ENCODE data around the gene RNF225.
A peak's percentile ranks its signal among the peaks of the same experiment; 100 is the strongest.

The RNF225 gene

GRCh38 chr19:58406818-58407657, 11.6 kb downstream of the RNF225 start:
- no peak for TF ChIP-seq REST (IDR thresholded peaks at IDR 0.05; ENCODE audit: insufficient read depth in 1 of 2, low read depth in 2 of 2, low read length in 2 of 2)
- no peak for TF ChIP-seq SIN3A (IDR thresholded peaks at IDR 0.05; ENCODE audit: borderline replicate concordance, insufficient read depth, low read length)
- TF ChIP-seq POLR2AphosphoS5 (IDR thresholded peaks at IDR 0.05; ENCODE audit: low read depth, low read length), result no peak
- no peak for TF ChIP-seq FOXP2 (optimal IDR thresholded peaks at IDR 0.05; ENCODE audit: borderline replicate concordance, extremely low read depth, extremely low read length, insufficient read depth)
- no peak for TF ChIP-seq TAF1 (IDR thresholded peaks at IDR 0.05; ENCODE audit: borderline replicate concordance, insufficient read depth, low read length)

- TF ChIP-seq REST (IDR thresholded peaks at IDR 0.05; ENCODE audit: insufficient read depth in 1 of 2, low read depth in 2 of 2, low read length in 2 of 2) (no peak), FOXP2 (optimal IDR thresholded peaks at IDR 0.05; ENCODE audit: borderline replicate concordance, extremely low read depth, extremely low read length, insufficient read depth) (no peak), SIN3A (IDR thresholded peaks at IDR 0.05; ENCODE audit: borderline replicate concordance, insufficient read depth, low read length) (no peak), POLR2AphosphoS5 (IDR thresholded peaks at IDR 0.05; ENCODE audit: low read depth, low read length) (no peak), TAF1 (IDR thresholded peaks at IDR 0.05; ENCODE audit: borderline replicate concordance, insufficient read depth, low read length) (no peak)
Measured at GRCh38 chr19:58407658-58408151, 12.2 kb downstream of the RNF225 start.

DNA sequence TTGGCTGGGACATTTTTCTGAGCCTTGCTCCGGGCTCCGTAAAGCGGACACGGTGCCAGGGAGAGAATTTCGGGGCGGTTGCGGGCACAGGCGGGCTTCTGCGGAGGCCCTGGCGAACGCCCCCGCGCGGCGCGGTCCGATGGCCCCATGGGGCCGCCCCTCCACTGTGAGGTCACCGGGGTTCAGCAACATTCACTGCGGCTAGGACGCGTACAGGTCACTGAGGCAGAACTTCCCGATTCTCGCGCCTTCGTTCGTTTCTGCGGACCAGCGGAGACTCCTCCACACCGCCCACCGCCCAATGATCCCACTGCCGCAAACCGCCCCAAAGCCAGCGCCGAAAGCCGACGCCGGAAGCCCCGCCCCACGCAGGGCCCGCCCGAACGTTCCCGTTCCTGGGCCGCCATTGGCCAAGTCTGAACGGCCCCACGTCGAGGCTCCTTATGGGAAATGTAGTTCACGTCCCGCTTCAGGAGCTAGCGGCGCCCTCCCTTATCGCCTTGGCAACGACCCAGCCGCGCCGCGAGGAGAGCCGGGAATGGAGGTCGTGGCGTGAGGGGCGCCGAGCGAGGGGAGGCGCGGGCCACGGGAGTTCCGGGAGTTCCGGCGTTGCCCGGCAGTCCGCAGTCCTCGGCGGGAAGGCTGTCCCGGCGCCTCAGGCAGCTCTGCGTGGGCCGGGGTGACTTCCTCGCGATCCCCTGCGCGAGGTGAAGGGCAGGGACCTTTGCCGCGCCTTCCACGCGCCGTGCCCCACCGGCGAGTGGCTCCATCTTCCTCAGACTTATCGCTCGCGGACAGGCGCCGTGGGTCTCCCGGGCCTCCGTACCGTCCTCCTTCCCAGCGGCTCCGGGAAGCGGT, 12.9 kb downstream of the RNF225 start, which contains the start of gene ZNF584:
Gene ZNF584, plus strand, starts transcription at position 498 of the 858 bp plus-strand sequence. CDS start 499 bp downstream, outside the sequence.
- TF ChIP-seq POLR2AphosphoS5 (IDR thresholded peaks at IDR 0.05; ENCODE audit: low read depth, low read length) (peak; percentile 97), TAF1 (IDR thresholded peaks at IDR 0.05; ENCODE audit: borderline replicate concordance, insufficient read depth, low read length) (peak; percentile 81; the same call in 1 of the 2 replicates), SIN3A (IDR thresholded peaks at IDR 0.05; ENCODE audit: borderline replicate concordance, insufficient read depth, low read length) (no peak; the same call in 1 of the 2 replicates), REST (IDR thresholded peaks at IDR 0.05; ENCODE audit: insufficient read depth in 1 of 2, low read depth in 2 of 2, low read length in 2 of 2) (no peak; a peak in 1 of 4 replicates), FOXP2 (optimal IDR thresholded peaks at IDR 0.05; ENCODE audit: borderline replicate concordance, extremely low read depth, extremely low read length, insufficient read depth) (peak; percentile 16)

- no peak for TF ChIP-seq FOXP2 (optimal IDR thresholded peaks at IDR 0.05; ENCODE audit: borderline replicate concordance, extremely low read depth, extremely low read length, insufficient read depth)
- no peak for TF ChIP-seq POLR2AphosphoS5 (IDR thresholded peaks at IDR 0.05; ENCODE audit: low read depth, low read length)
- no peak for TF ChIP-seq SIN3A (IDR thresholded peaks at IDR 0.05; ENCODE audit: borderline replicate concordance, insufficient read depth, low read length)
- TF ChIP-seq TAF1 (IDR thresholded peaks at IDR 0.05; ENCODE audit: borderline replicate concordance, insufficient read depth, low read length), result no peak
- TF ChIP-seq REST (IDR thresholded peaks at IDR 0.05; ENCODE audit: insufficient read depth in 1 of 2, low read depth in 2 of 2, low read length in 2 of 2), result no peak
Measured at GRCh38 chr19:58409010-58409790, 13.7 kb downstream of the RNF225 start.

All from PFSK-1 (cell line).